Measurements from ENCODE around the gene HOXB3. TPM values are rescaled to one million over a fixed set of nuclear protein-coding genes. Genes with fewer than 3 reads are reported as not detected.

HOXB3 gene
- total RNA-seq, 4 donors from 2014 or later = 10.8 to 34.9 (median 28.7) TPM

DNA sequence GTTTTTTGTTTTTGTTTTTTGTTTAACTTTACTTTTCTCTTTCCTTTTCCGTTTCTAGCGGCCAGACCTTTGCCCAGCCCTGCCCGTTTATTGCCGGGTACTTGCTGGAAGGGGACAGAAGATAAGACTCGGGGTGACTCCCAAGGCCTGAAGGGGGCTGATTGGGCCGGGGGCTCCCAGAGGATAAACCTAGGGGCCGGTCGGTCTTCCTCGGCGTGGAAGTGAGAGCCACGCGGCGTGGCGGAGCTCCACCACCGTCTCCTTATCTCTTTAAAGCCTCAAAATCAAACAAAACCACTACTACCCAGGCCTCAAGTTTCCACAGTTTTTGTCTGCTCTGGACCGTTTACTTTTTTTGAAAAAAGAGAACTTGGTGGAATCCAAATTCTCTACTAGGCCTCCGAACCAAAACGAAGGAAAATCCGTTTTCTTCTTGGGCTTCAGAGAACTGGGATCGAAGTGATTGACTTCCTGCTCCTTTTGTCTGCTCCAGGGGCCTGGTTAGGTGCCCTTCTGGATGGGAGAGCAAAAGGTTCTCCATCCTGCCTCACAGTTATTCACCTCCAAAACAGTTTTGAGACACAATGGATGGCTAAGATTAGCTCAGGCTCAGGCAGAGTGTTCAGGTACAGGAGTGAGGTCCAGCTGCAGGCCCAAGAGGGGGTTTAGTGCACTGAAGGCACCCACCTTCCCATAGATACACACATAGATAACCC, 44.6 kb upstream of the HOXB3 start:
- H3K27me3 ChIP-seq = peaks cover 0 to 100% (median 90%) of the 10 kb centered on the region in 4 donors
- TF ChIP-seq POLR2AphosphoS5 (IDR thresholded peaks at IDR 0.05) = no peak
- H3K27ac ChIP-seq (replicated peaks in 1 of 4) = no peak overlapping the region
- no peaks in the 10 kb centered on the region for H3K36me3 ChIP-seq
- DNase-seq (ENCODE audit: extremely low spot score) = no peak
- intact Hi-C loops (cut with DNase I) = loop anchor here (10.0 kb wide), 1 partner anchor 370 kb away; no protein-coding TSS in a partner anchor
- H3K4me1 ChIP-seq = peaks cover 5 to 22% (median 13%) of the 10 kb centered on the region in 4 donors
- 23% methylated on average over 19 of the region's 20 CpGs for WGBS
- peaks cover 0 to 5% (median 0%) of the 10 kb centered on the region in 4 donors for H3K9me3 ChIP-seq
- H3K4me3 ChIP-seq = no peak overlapping the region

DNA sequence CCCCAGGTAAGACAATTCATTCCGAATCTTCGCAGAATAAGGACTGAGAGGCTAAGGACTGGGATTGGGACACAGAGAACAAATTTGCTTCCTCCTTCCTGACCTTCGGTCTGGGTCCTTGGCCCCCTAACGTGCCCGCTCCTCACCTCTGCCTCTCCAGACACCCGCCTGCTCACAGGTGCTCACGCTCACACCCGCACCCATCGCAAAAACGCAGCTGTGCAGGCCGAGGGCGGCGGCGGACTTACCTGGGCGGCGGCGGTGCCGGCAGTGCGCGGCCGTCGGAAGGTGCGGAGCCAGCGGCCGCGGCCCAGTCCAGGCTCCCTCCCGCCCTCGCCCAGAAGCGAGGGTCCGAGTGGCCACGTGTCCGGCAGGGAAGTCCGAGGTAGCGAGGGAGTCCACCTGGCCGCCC, 43.2 kb upstream of the HOXB3 start:
- no peak overlapping the region for H3K4me3 ChIP-seq
- peaks cover 0 to 5% (median 0%) of the 10 kb centered on the region in 4 donors for H3K9me3 ChIP-seq
- H3K36me3 ChIP-seq = no peaks in the 10 kb centered on the region
- H3K27ac ChIP-seq (replicated peaks in 1 of 4) = no peak overlapping the region
- TF ChIP-seq POLR2A (IDR thresholded peaks at IDR 0.05; ENCODE audit: low read depth) = no peak
- TF ChIP-seq, protein P1, sequence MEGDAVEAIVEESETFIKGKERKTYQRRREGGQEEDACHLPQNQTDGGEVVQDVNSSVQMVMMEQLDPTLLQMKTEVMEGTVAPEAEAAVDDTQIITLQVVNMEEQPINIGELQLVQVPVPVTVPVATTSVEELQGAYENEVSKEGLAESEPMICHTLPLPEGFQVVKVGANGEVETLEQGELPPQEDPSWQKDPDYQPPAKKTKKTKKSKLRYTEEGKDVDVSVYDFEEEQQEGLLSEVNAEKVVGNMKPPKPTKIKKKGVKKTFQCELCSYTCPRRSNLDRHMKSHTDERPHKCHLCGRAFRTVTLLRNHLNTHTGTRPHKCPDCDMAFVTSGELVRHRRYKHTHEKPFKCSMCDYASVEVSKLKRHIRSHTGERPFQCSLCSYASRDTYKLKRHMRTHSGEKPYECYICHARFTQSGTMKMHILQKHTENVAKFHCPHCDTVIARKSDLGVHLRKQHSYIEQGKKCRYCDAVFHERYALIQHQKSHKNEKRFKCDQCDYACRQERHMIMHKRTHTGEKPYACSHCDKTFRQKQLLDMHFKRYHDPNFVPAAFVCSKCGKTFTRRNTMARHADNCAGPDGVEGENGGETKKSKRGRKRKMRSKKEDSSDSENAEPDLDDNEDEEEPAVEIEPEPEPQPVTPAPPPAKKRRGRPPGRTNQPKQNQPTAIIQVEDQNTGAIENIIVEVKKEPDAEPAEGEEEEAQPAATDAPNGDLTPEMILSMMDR (IDR thresholded peaks at IDR 0.05) = no peak
- no peak for TF ChIP-seq EP300 (IDR thresholded peaks at IDR 0.05)
- TF ChIP-seq POLR2AphosphoS5 (IDR thresholded peaks at IDR 0.05) = no peak
- intact Hi-C loops (cut with DNase I) = loop anchor here (10.0 kb wide), 1 partner anchor 372 kb away; no protein-coding TSS in a partner anchor
- no peak for DNase-seq (ENCODE audit: extremely low spot score)
- peaks cover 0 to 100% (median 92%) of the 10 kb centered on the region in 4 donors for H3K27me3 ChIP-seq
- peaks cover 5 to 22% (median 13%) of the 10 kb centered on the region in 4 donors for H3K4me1 ChIP-seq
- WGBS = 11% methylated on average over 14 of the region's 35 CpGs

DNA sequence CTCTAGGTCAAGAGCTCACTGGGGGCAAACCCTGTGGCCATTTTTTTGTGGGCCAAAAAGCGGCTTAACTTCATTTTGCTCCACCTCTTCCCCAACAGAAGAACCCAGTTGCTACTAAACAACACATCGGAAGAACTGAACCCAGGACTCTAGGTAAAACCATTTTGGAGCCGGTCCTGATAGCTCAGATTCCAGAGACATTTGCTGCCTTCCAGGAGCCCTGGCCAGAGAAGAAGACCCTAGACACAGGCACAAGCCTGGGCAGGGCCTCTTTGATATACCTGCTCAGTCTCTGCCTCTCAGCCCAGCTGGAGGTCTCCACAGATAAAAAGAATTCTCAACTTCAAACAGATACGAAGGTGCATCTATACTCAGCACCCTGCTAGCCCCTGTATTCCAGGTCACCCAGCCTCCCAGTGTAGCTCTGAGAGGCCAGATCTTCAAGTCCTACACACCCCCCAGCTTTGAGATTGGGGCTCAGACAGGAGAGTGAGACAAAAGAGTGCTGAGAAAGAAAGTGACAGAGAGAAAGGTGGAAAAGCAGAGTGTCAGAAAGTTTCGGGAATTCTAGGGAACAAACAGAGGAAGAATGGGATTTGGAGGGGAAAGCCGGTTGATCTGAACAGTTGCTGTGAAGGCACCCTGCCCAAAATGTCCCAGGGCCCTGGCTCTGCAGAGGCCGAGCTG, 42.7 kb upstream of the HOXB3 start:
- H3K27me3 ChIP-seq = peaks cover 0 to 100% (median 95%) of the 10 kb centered on the region in 4 donors
- no peak overlapping the region for H3K27ac ChIP-seq (replicated peaks in 1 of 4)
- intact Hi-C loops (cut with DNase I) = loop anchor here (10.0 kb wide), 1 partner anchor 372 kb away; no protein-coding TSS in a partner anchor
- peaks cover 0 to 5% (median 0%) of the 10 kb centered on the region in 4 donors for H3K9me3 ChIP-seq
- no peak for DNase-seq (ENCODE audit: extremely low spot score)
- TF ChIP-seq POLR2AphosphoS5 (IDR thresholded peaks at IDR 0.05) (no peak), POLR2A (IDR thresholded peaks at IDR 0.05; ENCODE audit: low read depth) (no peak), EP300 (IDR thresholded peaks at IDR 0.05) (no peak)
- TF ChIP-seq, protein P1 (IDR thresholded peaks at IDR 0.05) = no peak
- peaks cover 5 to 22% (median 13%) of the 10 kb centered on the region in 4 donors for H3K4me1 ChIP-seq
- no peaks in the 10 kb centered on the region for H3K36me3 ChIP-seq
- H3K4me3 ChIP-seq = no peak overlapping the region
- 22% methylated on average over 7 of the region's 7 CpGs for WGBS

DNA sequence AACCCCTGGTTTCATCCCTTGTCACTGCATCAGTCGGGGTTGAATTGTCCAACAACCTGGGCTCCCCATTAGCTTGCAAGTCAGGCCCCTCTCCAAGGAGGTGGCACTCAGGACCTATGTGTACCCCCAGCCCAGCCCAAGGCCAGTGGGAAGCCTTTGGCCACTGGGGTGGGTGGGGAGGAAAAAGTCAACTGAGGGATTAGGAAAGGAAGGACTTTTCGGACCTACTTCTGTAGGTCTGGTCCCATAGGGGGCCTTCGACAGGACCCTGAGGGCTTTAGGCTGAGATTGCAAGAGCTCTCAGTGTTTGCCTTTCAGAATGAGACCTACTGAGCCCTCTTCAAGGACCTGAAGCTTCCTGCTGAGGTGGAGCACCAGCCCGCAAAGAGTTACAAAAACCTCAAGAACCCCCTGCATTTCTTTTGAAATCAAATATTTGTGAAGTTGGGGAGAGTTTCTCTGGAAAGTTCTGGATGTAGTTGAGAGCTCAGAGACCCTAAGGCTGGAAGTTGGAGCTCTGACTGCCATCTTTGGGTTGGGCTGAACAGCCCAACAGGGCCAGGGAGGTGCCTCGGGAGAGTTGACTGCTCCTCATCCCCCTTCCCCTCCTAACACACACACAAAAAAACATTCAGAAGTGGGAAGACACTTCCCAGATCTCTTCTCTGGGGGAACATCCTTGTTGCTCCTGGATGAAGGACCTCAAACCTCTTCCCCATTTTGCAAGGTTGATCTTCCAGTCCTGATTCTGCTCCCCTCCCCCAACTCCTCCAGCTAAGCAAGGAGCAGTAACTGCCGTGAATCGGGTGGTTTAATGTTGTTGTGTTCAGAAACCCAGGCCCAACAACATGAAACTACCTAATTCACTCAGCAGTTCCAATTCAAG, 41.9 kb upstream of the HOXB3 start:
- Histone ChIP-seq H3K4me3 (no peak overlapping the region), H3K27me3 (peaks cover 0 to 100% (median 95%) of the 10 kb centered on the region in 4 donors), H3K27ac (replicated peaks in 1 of 4) (no peak overlapping the region), H3K4me1 (peaks cover 7 to 28% (median 15%) of the 10 kb centered on the region in 4 donors), H3K9me3 (peaks cover 0 to 5% (median 0%) of the 10 kb centered on the region in 4 donors), H3K36me3 (no peaks in the 10 kb centered on the region)
- intact Hi-C loops (cut with DNase I) = loop anchor here (10.0 kb wide), 1 partner anchor 373 kb away; no protein-coding TSS in a partner anchor
- TF ChIP-seq POLR2AphosphoS5 (IDR thresholded peaks at IDR 0.05) (no peak), EP300 (IDR thresholded peaks at IDR 0.05) (no peak), POLR2A (IDR thresholded peaks at IDR 0.05; ENCODE audit: low read depth) (no peak)
- TF ChIP-seq, protein P1 (IDR thresholded peaks at IDR 0.05) = no peak
- WGBS = 19% methylated on average over 5 of the region's 7 CpGs
- no peak for DNase-seq (ENCODE audit: extremely low spot score)
